ENCODE results near the gene WWC2. TPM values are rescaled to one million over a fixed set of nuclear protein-coding genes. Genes with fewer than 3 reads are reported as not detected.

The WWC2 gene
- total RNA-seq, 2 experiments from 2014 or later: not detected

GRCh38 chr4:183291070-183291469, 192.0 kb downstream of the WWC2 start:
- Histone ChIP-seq H3K4me2 (ENCODE audit: low read length) (no peak overlapping the region), H3K36me3 (ENCODE audit: insufficient read depth, low read length) (no peaks in the 10 kb centered on the region), H4K20me1 (ENCODE audit: insufficient read depth, low read length) (no peaks in the 10 kb centered on the region), H3K27ac (ENCODE audit: low read depth, low read length, poor library complexity, severe bottlenecking) (no peak overlapping the region), H3K9me2 (ENCODE audit: insufficient read depth, low read length) (no peaks in the 10 kb centered on the region), H3K9me3 (ENCODE audit: low read length) (no peaks in the 10 kb centered on the region), H3K4me1 (ENCODE audit: insufficient read depth, low read length, poor library complexity, severe bottlenecking) (no peaks in the 10 kb centered on the region), H3K4me3 (ENCODE audit: low read depth, low read length, poor library complexity, severe bottlenecking) (no peak overlapping the region), H3K79me2 (ENCODE audit: insufficient read depth, low read depth, low read length) (no peaks in the 10 kb centered on the region), H2AFZ (ENCODE audit: low read length) (no peak overlapping the region)
- no TSS peak for BruUV-seq (replicated peaks)
- TF ChIP-seq CTCF (conservative IDR thresholded peaks at IDR 0.05; ENCODE audit: low read length): no peak
- no peak for TF ChIP-seq EZH2phosphoT487 (IDR thresholded peaks at IDR 0.05; ENCODE audit: borderline replicate concordance, low read depth, low read length)
- POLR2A ChIA-PET: no interaction called here
- DNase-seq (ENCODE audit: low spot score): no peak
- intact Hi-C loops (cut with micrococcal nuclease; ENCODE audit: unreplicated experiment): no loop called here
- CTCF ChIA-PET (ENCODE audit: unreplicated experiment): no interaction called here

- Histone ChIP-seq H2AFZ (ENCODE audit: low read length) (no peak overlapping the region), H4K20me1 (ENCODE audit: insufficient read depth, low read length) (no peaks in the 10 kb centered on the region), H3K9me2 (ENCODE audit: insufficient read depth, low read length) (no peaks in the 10 kb centered on the region), H3K79me2 (ENCODE audit: insufficient read depth, low read depth, low read length) (no peaks in the 10 kb centered on the region), H3K27ac (ENCODE audit: low read depth, low read length, poor library complexity, severe bottlenecking) (no peak overlapping the region), H3K36me3 (ENCODE audit: insufficient read depth, low read length) (no peaks in the 10 kb centered on the region), H3K9me3 (ENCODE audit: low read length) (no peaks in the 10 kb centered on the region), H3K4me2 (ENCODE audit: low read length) (no peak overlapping the region), H3K4me1 (ENCODE audit: insufficient read depth, low read length, poor library complexity, severe bottlenecking) (no peaks in the 10 kb centered on the region), H3K4me3 (ENCODE audit: low read depth, low read length, poor library complexity, severe bottlenecking) (no peak overlapping the region)
- ChIA-PET POLR2A (interaction anchor here (1.0 kb wide), 1 partner anchor 8 kb away, joined by 3 read pairs; no protein-coding TSS in a partner anchor), CTCF (ENCODE audit: unreplicated experiment) (no interaction called here)
- BruUV-seq (replicated peaks): no TSS peak
- DNase-seq (ENCODE audit: low spot score): no peak
- intact Hi-C loops (cut with micrococcal nuclease; ENCODE audit: unreplicated experiment): no loop called here
- TF ChIP-seq CTCF (conservative IDR thresholded peaks at IDR 0.05; ENCODE audit: low read length) (no peak), EZH2phosphoT487 (IDR thresholded peaks at IDR 0.05; ENCODE audit: borderline replicate concordance, low read depth, low read length) (no peak)
Measured at GRCh38 chr4:183295711-183296110, 196.7 kb downstream of the WWC2 start.

GRCh38 chr4:183297675-183298074, 198.6 kb downstream of the WWC2 start:
- Histone ChIP-seq H4K20me1 (ENCODE audit: insufficient read depth, low read length) (no peaks in the 10 kb centered on the region), H3K9me2 (ENCODE audit: insufficient read depth, low read length) (no peaks in the 10 kb centered on the region), H3K36me3 (ENCODE audit: insufficient read depth, low read length) (no peaks in the 10 kb centered on the region), H2AFZ (ENCODE audit: low read length) (no peak overlapping the region), H3K79me2 (ENCODE audit: insufficient read depth, low read depth, low read length) (no peaks in the 10 kb centered on the region), H3K4me1 (ENCODE audit: insufficient read depth, low read length, poor library complexity, severe bottlenecking) (no peaks in the 10 kb centered on the region), H3K9me3 (ENCODE audit: low read length) (no peaks in the 10 kb centered on the region), H3K27ac (ENCODE audit: low read depth, low read length, poor library complexity, severe bottlenecking) (no peak overlapping the region), H3K4me2 (ENCODE audit: low read length) (no peak overlapping the region), H3K4me3 (ENCODE audit: low read depth, low read length, poor library complexity, severe bottlenecking) (no peak overlapping the region)
- no peak for DNase-seq (ENCODE audit: low spot score)
- POLR2A ChIA-PET: no interaction called here
- TF ChIP-seq EZH2phosphoT487 (IDR thresholded peaks at IDR 0.05; ENCODE audit: borderline replicate concordance, low read depth, low read length) (no peak), CTCF (conservative IDR thresholded peaks at IDR 0.05; ENCODE audit: low read length) (no peak)
- intact Hi-C loops (cut with micrococcal nuclease; ENCODE audit: unreplicated experiment): no loop called here
- BruUV-seq (replicated peaks): no TSS peak
- CTCF ChIA-PET (ENCODE audit: unreplicated experiment): no interaction called here
